IPS-18c (cell line): Measurements from ENCODE around the gene OTUD4.
"Not testable (repeated sequence)": the region's sequence is repeated elsewhere in the genome, so short reads cannot be mapped to it uniquely, and the experiment has no call there.

ENCODE experiments used
- H3K4me3 ChIP-seq: 2 replicates; pipeline ENCODE4 v1.7.0; 2013; ENCODE audit warnings: low read depth, mild to moderate bottlenecking, low read length, moderate library complexity; ENCODE audit not compliant: insufficient read depth
- H3K9me3 ChIP-seq: one replicate; pipeline ENCODE4 v1.6.1; 2013; ENCODE audit warnings: mild to moderate bottlenecking, low read length, moderate library complexity; ENCODE audit not compliant: control insufficient read depth, insufficient read depth

OTUD4 gene

GRCh38 chr4:145180298-145181090 lies at the start of gene OTUD4:
OTUD4 (minus strand) TSS chr4:145180589; CDS start chr4:145179973, 616 bp downstream.
- H3K4me3 ChIP-seq = peak within 1 kb of the TSS; percentile 80
- H3K9me3 ChIP-seq = peaks cover 2% of the 10 kb centered on the region

GRCh38 chr4:145223228-145223627 lies 42.8 kb upstream of the OTUD4 start:
- H3K4me3 ChIP-seq, H3K9me3 ChIP-seq: not testable (repeated sequence)

GRCh38 chr4:145221529-145221928 lies 41.1 kb upstream of the OTUD4 start:
- not testable (repeated sequence) for H3K9me3 ChIP-seq

GRCh38 chr4:145219090-145219489 lies 38.7 kb upstream of the OTUD4 start:
- Histone ChIP-seq H3K4me3 (no peak overlapping the region), H3K9me3 (no peaks in the 10 kb centered on the region)

More at GRCh38 chr4:145221529-145221928, 41.1 kb upstream of the OTUD4 start:
- not testable (repeated sequence) for H3K4me3 ChIP-seq

GRCh38 chr4:145218251-145218650 lies 37.9 kb upstream of the OTUD4 start:
- no peaks in the 10 kb centered on the region for H3K9me3 ChIP-seq
- no peak overlapping the region for H3K4me3 ChIP-seq

- Histone ChIP-seq H3K4me3 (no peak overlapping the region), H3K9me3 (no peaks in the 10 kb centered on the region)
Observed at GRCh38 chr4:145217349-145217748, 37.0 kb upstream of the OTUD4 start.

GRCh38 chr4:145216535-145216934 lies 36.1 kb upstream of the OTUD4 start:
- no peak overlapping the region for H3K4me3 ChIP-seq

GRCh38 chr4:145213245-145213644 lies 32.9 kb upstream of the OTUD4 start:
- Histone ChIP-seq H3K4me3 (no peak overlapping the region), H3K9me3 (no peaks in the 10 kb centered on the region)

More at GRCh38 chr4:145216535-145216934, 36.1 kb upstream of the OTUD4 start:
- H3K9me3 ChIP-seq = no peaks in the 10 kb centered on the region

GRCh38 chr4:145207934-145208333 lies 27.5 kb upstream of the OTUD4 start:
- Histone ChIP-seq H3K4me3 (no peak overlapping the region), H3K9me3 (no peaks in the 10 kb centered on the region)

- Histone ChIP-seq H3K9me3 (no peaks in the 10 kb centered on the region), H3K4me3 (no peak overlapping the region)
Observed at GRCh38 chr4:145203410-145203809, 23.0 kb upstream of the OTUD4 start.

- H3K9me3 ChIP-seq = peaks cover 2% of the 10 kb centered on the region
- H3K4me3 ChIP-seq = no peak overlapping the region
Observed at GRCh38 chr4:145200366-145200765, 20.0 kb upstream of the OTUD4 start.

GRCh38 chr4:145199051-145199716 lies 18.8 kb upstream of the OTUD4 start:
- peaks cover 2% of the 10 kb centered on the region for H3K9me3 ChIP-seq
- H3K4me3 ChIP-seq = no peak overlapping the region

- Histone ChIP-seq H3K4me3 (no peak overlapping the region), H3K9me3 (peaks cover 2% of the 10 kb centered on the region)
Observed at GRCh38 chr4:145196747-145197146, 16.4 kb upstream of the OTUD4 start.

GRCh38 chr4:145195167-145195952 lies 15.0 kb upstream of the OTUD4 start:
- Histone ChIP-seq H3K4me3 (no peak overlapping the region), H3K9me3 (peaks cover 2% of the 10 kb centered on the region)

GRCh38 chr4:145189981-145190380 lies 9.6 kb upstream of the OTUD4 start:
- Histone ChIP-seq H3K9me3 (no peaks in the 10 kb centered on the region), H3K4me3 (no peak overlapping the region)

- no peak overlapping the region for H3K4me3 ChIP-seq
- no peaks in the 10 kb centered on the region for H3K9me3 ChIP-seq
Observed at GRCh38 chr4:145186729-145187128, 6.3 kb upstream of the OTUD4 start.

- H3K4me3 ChIP-seq = no peak overlapping the region
- H3K9me3 ChIP-seq = peaks cover 2% of the 10 kb centered on the region
Observed at GRCh38 chr4:145183581-145183980, 3.2 kb upstream of the OTUD4 start.

- Histone ChIP-seq H3K4me3 (no peak overlapping the region), H3K9me3 (peaks cover 2% of the 10 kb centered on the region)
Observed at GRCh38 chr4:145183023-145183422, 2.6 kb upstream of the OTUD4 start.
